GM23338 (cell line): ENCODE measurements around the gene FAM149B1. TPM values are rescaled to one million over a fixed set of nuclear protein-coding genes. Genes with fewer than 3 reads are reported as not detected.

ENCODE experiments used
- ATAC-seq: fragments of 200-7000 bp; cut with Tn5 transposase; 3 replicates; pipeline ENCODE4 v1.9.1; 2020
- DNase-seq: peaks from one replicate; pipeline ENCODE4 v3.0.0-alpha.2; 2015; ENCODE audit warnings: low spot score
- H2AFZ ChIP-seq: fragments of 200-600 bp; sonication (generic); 2 replicates; pipeline ENCODE4 v1.8.0; 2016; ENCODE audit warnings: antibody characterized with exemption, mild to moderate bottlenecking, moderate library complexity
- H3F3A ChIP-seq: fragments of 200-600 bp; sonication (generic); replicated peaks from 2 replicates; pipeline ENCODE4 v1.8.0; 2017; ENCODE audit warnings: antibody characterized with exemption, mixed run types, low read depth
- H3K27ac ChIP-seq: fragments of 200-600 bp; sonication (generic); 2 replicates; pipeline ENCODE4 v1.6.1; 2016; ENCODE audit warnings: low read depth
- H3K27me3 ChIP-seq: fragments of 200-600 bp; sonication (generic); 2 replicates; pipeline ENCODE4 v1.8.0; 2016; ENCODE audit warnings: mild to moderate bottlenecking, mixed run types, moderate library complexity; ENCODE audit not compliant: insufficient read depth
- H3K36me3 ChIP-seq: fragments of 200-600 bp; sonication (generic); 2 replicates; pipeline ENCODE4 v1.8.0; 2016; ENCODE audit warnings: mild to moderate bottlenecking; ENCODE audit not compliant: insufficient read depth
- H3K4me1 ChIP-seq: fragments of 200-600 bp; sonication (generic); 2 replicates; pipeline ENCODE4 v1.8.0; 2016; ENCODE audit warnings: mild to moderate bottlenecking, moderate library complexity; ENCODE audit not compliant: insufficient read depth
- H3K4me2 ChIP-seq: fragments of 200-600 bp; sonication (generic); 2 replicates; pipeline ENCODE4 v1.7.1; 2017; ENCODE audit warnings: mixed run types
- H3K4me3 ChIP-seq: fragments of 200-600 bp; sonication (generic); 2 replicates; pipeline ENCODE4 v1.6.1; 2016; ENCODE audit warnings: mixed run types
- H3K79me2 ChIP-seq: fragments of 200-600 bp; sonication (generic); replicated peaks from 2 replicates; pipeline ENCODE4 v1.8.0; 2017; ENCODE audit warnings: mild to moderate bottlenecking; ENCODE audit not compliant: insufficient read depth
- H3K9me2 ChIP-seq: fragments of 200-600 bp; sonication (generic); 2 replicates; pipeline ENCODE4 v1.8.0; 2017; ENCODE audit not compliant: insufficient read depth
- H4K20me1 ChIP-seq: fragments of 200-600 bp; sonication (generic); replicated peaks from 2 replicates; pipeline ENCODE4 v1.8.0; 2017; ENCODE audit warnings: mild to moderate bottlenecking; ENCODE audit not compliant: insufficient read depth
- H3K27ac Mint-ChIP-seq: 2 replicates; pipeline ENCODE4 v1.8.0; 2020; ENCODE audit warnings: inconsistent platforms, mild to moderate bottlenecking, moderate library complexity, mixed read lengths
- H3K27me3 Mint-ChIP-seq: 3 replicates; pipeline ENCODE4 v1.8.0; 2022; ENCODE audit warnings: low read depth, mild to moderate bottlenecking, moderate library complexity, mixed read lengths, inconsistent platforms; ENCODE audit not compliant: insufficient read depth, poor library complexity
- H3K36me3 Mint-ChIP-seq: 3 replicates; pipeline ENCODE4 v1.8.0; 2021; ENCODE audit warnings: low read depth, mild to moderate bottlenecking, inconsistent platforms, moderate library complexity, mixed read lengths
- H3K4me1 Mint-ChIP-seq: 3 replicates; pipeline ENCODE4 v1.8.0; 2020; ENCODE audit warnings: mild to moderate bottlenecking, inconsistent platforms, mixed read lengths
- H3K4me3 Mint-ChIP-seq: 3 replicates; pipeline ENCODE4 v1.8.0; 2021; ENCODE audit warnings: moderate library complexity, mild to moderate bottlenecking, inconsistent platforms, mixed read lengths
- H3K9me3 Mint-ChIP-seq: 3 replicates; pipeline ENCODE4 v1.8.0; 2020; ENCODE audit warnings: moderate library complexity, mild to moderate bottlenecking, inconsistent platforms, mixed read lengths
- CREB1 ChIP-seq: fragments of 250-450 bp; sonication (Bioruptor Pico); IDR thresholded peaks from 2 replicates; pipeline ENCODE4 v1.5.0; 2020; ENCODE audit warnings: low read depth, mild to moderate bottlenecking, moderate library complexity
- JUNB ChIP-seq: IDR thresholded peaks from one replicate; pipeline ENCODE4 v1.6.1; 2016; ENCODE audit warnings: antibody characterized with exemption; ENCODE audit not compliant: unreplicated experiment
- NANOG ChIP-seq: IDR thresholded peaks from 2 replicates; pipeline ENCODE4 v1.6.1; 2016; ENCODE audit warnings: antibody characterized with exemption, borderline replicate concordance
- STAT1 ChIP-seq: IDR thresholded peaks from one replicate; pipeline ENCODE4 v1.6.1; 2016; ENCODE audit warnings: antibody characterized with exemption; ENCODE audit not compliant: unreplicated experiment
- ZNF114 ChIP-seq: fragments of 250-450 bp; sonication (Bioruptor Pico); IDR thresholded peaks from 2 replicates; pipeline ENCODE4 v1.5.0; 2020; ENCODE audit warnings: mild to moderate bottlenecking, moderate library complexity
- ZNF331 ChIP-seq: fragments of 250-450 bp; sonication (Bioruptor Pico); IDR thresholded peaks from 2 replicates; pipeline ENCODE4 v1.5.0; 2020; ENCODE audit warnings: low read depth, mild to moderate bottlenecking, moderate library complexity
- polyA plus RNA-seq: library from polyadenylated mRNA; unstranded; fragments of >200 nt; fragmentation: Nextera tagmentation; extraction: Ambion mirVana; gene quantifications from 2 replicates; pipeline ENCODE4 v1.2.1, GENCODE V29; 2016
- total RNA-seq: library from RNA; depleted of rRNA; stranded (reverse); fragments of >200 nt; shearing (Covaris generic); gene quantifications from 2 replicates; pipeline ENCODE4 v1.2.3, GENCODE V29; 2014
- TF ChIP-seq, protein P1 (sequence below): IDR thresholded peaks from 2 replicates; pipeline ENCODE4 v1.6.1; 2016; ENCODE audit warnings: antibody characterized with exemption
- TF ChIP-seq, protein P2 (sequence below): IDR thresholded peaks from one replicate; pipeline ENCODE4 v1.6.1; 2018; ENCODE audit warnings: antibody characterized with exemption; ENCODE audit not compliant: unreplicated experiment
- TF ChIP-seq, protein P3 (sequence below): fragments of 250-450 bp; sonication (Bioruptor Pico); IDR thresholded peaks from 2 replicates; pipeline ENCODE4 v1.5.0; 2020; ENCODE audit warnings: mild to moderate bottlenecking, moderate library complexity

Gene FAM149B1
- total and polyA plus RNA-seq, 2 experiments from 2014 or later: 11.2 to 19.3 TPM

DNA sequence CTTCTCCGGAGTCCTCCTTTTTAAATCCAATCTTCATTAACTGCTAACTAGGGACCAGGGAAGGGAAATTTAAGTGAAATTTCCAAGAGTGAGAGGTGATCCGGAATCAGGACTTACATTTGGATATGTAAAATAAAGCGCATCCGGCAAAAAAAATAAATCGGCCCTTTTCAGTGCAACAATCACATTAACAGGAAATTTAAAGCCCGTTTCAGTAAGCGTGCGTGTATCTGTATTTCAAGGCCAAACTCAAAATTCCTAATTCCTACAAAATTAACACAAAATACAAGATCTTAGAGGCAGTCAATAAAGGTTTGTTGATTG is 78.4 kb downstream of the FAM149B1 start (continued):
- TF ChIP-seq, protein P1, sequence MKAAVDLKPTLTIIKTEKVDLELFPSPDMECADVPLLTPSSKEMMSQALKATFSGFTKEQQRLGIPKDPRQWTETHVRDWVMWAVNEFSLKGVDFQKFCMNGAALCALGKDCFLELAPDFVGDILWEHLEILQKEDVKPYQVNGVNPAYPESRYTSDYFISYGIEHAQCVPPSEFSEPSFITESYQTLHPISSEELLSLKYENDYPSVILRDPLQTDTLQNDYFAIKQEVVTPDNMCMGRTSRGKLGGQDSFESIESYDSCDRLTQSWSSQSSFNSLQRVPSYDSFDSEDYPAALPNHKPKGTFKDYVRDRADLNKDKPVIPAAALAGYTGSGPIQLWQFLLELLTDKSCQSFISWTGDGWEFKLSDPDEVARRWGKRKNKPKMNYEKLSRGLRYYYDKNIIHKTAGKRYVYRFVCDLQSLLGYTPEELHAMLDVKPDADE: no peak

DNA sequence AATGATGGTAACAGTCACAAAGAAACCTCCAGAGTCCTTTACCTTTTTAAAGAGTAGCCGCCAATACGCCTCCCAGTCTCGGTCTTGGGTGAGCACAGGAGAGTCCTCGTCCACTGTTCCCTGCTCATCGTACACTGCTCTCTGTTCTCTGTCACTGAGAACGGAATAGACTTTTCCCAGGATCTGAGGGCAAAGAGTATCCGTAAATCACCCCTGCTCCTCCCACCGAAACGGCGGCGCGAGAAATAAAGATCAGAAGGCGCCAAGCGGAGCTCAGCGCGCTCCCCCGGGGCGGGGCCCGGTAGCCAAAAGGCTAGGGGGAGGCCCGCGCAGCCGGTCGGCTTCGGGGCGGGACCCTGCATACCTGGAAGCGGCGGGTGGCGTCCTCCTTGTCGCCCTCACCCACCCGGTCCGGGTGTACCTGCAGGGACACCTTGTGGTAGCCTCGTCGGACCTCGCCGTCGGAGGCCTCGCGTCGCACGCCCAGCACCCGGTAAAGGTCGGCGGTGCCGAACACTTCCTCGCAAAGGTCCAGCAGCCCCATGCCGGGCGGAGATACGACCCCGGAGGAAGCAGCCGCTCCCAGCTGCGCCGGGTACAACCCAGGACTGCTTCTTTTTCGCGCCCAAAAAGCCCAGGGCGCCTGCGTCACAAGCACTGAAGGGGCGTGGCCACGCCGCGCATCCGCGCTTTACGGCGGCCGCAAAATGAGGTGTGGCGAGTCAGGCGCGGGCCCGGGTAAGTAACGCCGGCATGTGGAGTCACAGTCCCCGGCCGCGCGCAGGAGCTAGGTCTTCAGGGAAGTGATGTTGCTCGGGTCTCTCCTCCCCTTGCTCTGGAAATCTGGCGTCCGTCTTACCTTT is 79.0 kb downstream of the FAM149B1 start, which contains the start of gene DNAJC9:
DNAJC9 (minus strand) TSS at position 610 of the 863 bp plus-strand sequence; CDS start at position 544, 66 bp downstream.
- H3K36me3 ChIP-seq: peaks cover 51% of the 10 kb centered on the region
- no peaks in the 10 kb centered on the region for H3K27me3 ChIP-seq
- peaks cover 81% of the 10 kb centered on the region for H3K36me3 Mint-ChIP-seq
- TF ChIP-seq, protein P2, sequence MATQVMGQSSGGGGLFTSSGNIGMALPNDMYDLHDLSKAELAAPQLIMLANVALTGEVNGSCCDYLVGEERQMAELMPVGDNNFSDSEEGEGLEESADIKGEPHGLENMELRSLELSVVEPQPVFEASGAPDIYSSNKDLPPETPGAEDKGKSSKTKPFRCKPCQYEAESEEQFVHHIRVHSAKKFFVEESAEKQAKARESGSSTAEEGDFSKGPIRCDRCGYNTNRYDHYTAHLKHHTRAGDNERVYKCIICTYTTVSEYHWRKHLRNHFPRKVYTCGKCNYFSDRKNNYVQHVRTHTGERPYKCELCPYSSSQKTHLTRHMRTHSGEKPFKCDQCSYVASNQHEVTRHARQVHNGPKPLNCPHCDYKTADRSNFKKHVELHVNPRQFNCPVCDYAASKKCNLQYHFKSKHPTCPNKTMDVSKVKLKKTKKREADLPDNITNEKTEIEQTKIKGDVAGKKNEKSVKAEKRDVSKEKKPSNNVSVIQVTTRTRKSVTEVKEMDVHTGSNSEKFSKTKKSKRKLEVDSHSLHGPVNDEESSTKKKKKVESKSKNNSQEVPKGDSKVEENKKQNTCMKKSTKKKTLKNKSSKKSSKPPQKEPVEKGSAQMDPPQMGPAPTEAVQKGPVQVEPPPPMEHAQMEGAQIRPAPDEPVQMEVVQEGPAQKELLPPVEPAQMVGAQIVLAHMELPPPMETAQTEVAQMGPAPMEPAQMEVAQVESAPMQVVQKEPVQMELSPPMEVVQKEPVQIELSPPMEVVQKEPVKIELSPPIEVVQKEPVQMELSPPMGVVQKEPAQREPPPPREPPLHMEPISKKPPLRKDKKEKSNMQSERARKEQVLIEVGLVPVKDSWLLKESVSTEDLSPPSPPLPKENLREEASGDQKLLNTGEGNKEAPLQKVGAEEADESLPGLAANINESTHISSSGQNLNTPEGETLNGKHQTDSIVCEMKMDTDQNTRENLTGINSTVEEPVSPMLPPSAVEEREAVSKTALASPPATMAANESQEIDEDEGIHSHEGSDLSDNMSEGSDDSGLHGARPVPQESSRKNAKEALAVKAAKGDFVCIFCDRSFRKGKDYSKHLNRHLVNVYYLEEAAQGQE: no peak
- TF ChIP-seq JUNB: no peak
- TF ChIP-seq STAT1: no peak
- no peak for TF ChIP-seq ZNF114 (CRISPR knock-in tag)
- TF ChIP-seq, protein P3, sequence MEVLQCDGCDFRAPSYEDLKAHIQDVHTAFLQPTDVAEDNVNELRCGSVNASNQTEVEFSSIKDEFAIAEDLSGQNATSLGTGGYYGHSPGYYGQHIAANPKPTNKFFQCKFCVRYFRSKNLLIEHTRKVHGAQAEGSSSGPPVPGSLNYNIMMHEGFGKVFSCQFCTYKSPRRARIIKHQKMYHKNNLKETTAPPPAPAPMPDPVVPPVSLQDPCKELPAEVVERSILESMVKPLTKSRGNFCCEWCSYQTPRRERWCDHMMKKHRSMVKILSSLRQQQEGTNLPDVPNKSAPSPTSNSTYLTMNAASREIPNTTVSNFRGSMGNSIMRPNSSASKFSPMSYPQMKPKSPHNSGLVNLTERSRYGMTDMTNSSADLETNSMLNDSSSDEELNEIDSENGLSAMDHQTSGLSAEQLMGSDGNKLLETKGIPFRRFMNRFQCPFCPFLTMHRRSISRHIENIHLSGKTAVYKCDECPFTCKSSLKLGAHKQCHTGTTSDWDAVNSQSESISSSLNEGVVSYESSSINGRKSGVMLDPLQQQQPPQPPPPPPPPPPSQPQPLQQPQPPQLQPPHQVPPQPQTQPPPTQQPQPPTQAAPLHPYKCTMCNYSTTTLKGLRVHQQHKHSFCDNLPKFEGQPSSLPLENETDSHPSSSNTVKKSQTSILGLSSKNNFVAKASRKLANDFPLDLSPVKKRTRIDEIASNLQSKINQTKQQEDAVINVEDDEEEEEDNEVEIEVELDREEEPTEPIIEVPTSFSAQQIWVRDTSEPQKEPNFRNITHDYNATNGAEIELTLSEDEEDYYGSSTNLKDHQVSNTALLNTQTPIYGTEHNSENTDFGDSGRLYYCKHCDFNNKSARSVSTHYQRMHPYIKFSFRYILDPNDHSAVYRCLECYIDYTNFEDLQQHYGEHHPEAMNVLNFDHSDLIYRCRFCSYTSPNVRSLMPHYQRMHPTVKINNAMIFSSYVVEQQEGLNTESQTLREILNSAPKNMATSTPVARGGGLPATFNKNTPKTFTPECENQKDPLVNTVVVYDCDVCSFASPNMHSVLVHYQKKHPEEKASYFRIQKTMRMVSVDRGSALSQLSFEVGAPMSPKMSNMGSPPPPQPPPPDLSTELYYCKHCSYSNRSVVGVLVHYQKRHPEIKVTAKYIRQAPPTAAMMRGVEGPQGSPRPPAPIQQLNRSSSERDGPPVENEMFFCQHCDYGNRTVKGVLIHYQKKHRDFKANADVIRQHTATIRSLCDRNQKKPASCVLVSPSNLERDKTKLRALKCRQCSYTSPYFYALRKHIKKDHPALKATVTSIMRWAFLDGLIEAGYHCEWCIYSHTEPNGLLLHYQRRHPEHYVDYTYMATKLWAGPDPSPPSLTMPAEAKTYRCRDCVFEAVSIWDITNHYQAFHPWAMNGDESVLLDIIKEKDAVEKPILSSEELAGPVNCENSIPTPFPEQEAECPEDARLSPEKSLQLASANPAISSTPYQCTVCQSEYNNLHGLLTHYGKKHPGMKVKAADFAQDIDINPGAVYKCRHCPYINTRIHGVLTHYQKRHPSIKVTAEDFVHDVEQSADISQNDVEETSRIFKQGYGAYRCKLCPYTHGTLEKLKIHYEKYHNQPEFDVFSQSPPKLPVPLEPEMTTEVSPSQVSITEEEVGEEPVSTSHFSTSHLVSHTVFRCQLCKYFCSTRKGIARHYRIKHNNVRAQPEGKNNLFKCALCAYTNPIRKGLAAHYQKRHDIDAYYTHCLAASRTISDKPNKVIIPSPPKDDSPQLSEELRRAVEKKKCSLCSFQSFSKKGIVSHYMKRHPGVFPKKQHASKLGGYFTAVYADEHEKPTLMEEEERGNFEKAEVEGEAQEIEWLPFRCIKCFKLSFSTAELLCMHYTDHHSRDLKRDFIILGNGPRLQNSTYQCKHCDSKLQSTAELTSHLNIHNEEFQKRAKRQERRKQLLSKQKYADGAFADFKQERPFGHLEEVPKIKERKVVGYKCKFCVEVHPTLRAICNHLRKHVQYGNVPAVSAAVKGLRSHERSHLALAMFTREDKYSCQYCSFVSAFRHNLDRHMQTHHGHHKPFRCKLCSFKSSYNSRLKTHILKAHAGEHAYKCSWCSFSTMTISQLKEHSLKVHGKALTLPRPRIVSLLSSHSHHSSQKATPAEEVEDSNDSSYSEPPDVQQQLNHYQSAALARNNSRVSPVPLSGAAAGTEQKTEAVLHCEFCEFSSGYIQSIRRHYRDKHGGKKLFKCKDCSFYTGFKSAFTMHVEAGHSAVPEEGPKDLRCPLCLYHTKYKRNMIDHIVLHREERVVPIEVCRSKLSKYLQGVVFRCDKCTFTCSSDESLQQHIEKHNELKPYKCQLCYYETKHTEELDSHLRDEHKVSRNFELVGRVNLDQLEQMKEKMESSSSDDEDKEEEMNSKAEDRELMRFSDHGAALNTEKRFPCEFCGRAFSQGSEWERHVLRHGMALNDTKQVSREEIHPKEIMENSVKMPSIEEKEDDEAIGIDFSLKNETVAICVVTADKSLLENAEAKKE (CRISPR knock-in tag): no peak
- peak; percentile 12; the same call in 1 of the 2 replicates for TF ChIP-seq NANOG
- no peak for TF ChIP-seq ZNF331 (CRISPR knock-in tag)
- TF ChIP-seq CREB1 (CRISPR knock-in tag): peak; percentile 88
- TF ChIP-seq, protein P1: peak; percentile 78

More for the DNA sequence above, 79.0 kb downstream of the FAM149B1 start, which contains the start of gene DNAJC9:
- H3K9me2 ChIP-seq: no peaks in the 10 kb centered on the region
- Mint-ChIP-seq H3K27ac (peak within 1 kb of the TSS; percentile 100), H3K4me1 (peaks cover 23% of the 10 kb centered on the region; the same call in 2 of the 3 replicates), H3K27me3 (peaks cover 9% of the 10 kb centered on the region), H3K9me3 (no peaks in the 10 kb centered on the region), H3K4me3 (peak within 1 kb of the TSS; percentile 100)
- ATAC-seq (peak; percentile 89), DNase-seq (peak; percentile 97)
- peaks cover 26% of the 10 kb centered on the region for H3F3A ChIP-seq
- H3K79me2 ChIP-seq: peaks cover 70% of the 10 kb centered on the region
- H3K4me2 ChIP-seq: peak within 1 kb of the TSS; percentile 98
- peaks cover 20% of the 10 kb centered on the region for H3K4me1 ChIP-seq
- H3K4me3 ChIP-seq: peak within 1 kb of the TSS; percentile 81
- H4K20me1 ChIP-seq: no peaks in the 10 kb centered on the region; the same call in 1 of the 2 replicates
- H3K27ac ChIP-seq: peak within 1 kb of the TSS; percentile 98
- H2AFZ ChIP-seq: no peak within 1 kb of the TSS
